ENCODE results near the gene WWC2. TPM values are rescaled to one million over a fixed set of nuclear protein-coding genes. Genes with fewer than 3 reads are reported as not detected.

Gene WWC2
- total RNA-seq, 1 donor from 2014 or later, result 18.2 TPM

DNA sequence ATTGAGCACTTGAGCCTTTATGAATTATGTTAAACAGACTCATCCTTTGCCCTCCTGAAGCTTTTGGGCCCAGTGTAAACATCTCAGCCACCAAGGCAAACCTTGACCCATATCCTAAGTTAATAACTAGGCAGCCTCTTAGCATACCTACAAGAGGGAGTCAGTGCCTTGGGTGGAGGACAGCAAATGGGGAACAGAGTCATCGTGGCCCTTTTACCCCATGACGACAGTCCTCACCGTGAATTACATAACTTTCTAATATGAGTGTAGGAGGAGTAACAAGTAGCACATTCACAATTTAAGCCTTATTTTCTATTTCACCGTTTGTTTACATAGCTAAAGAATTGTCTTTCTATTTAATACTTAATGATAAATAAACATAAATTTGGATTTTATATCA lies 204.2 kb downstream of the WWC2 start:
- H3K9me3 Mint-ChIP-seq (ENCODE audit: unreplicated experiment), result no peaks in the 10 kb centered on the region
- no peak for DNase-seq
- H3K27me3 Mint-ChIP-seq (ENCODE audit: unreplicated experiment), result no peaks in the 10 kb centered on the region
- H3K27ac Mint-ChIP-seq (ENCODE audit: unreplicated experiment), result no peak overlapping the region
- H3K4me1 Mint-ChIP-seq (ENCODE audit: low read depth, unreplicated experiment), result no peaks in the 10 kb centered on the region
- H3K36me3 Mint-ChIP-seq (ENCODE audit: unreplicated experiment), result no peaks in the 10 kb centered on the region
- no peak overlapping the region for H3K4me3 Mint-ChIP-seq (ENCODE audit: unreplicated experiment)
- TF ChIP-seq, protein P1, sequence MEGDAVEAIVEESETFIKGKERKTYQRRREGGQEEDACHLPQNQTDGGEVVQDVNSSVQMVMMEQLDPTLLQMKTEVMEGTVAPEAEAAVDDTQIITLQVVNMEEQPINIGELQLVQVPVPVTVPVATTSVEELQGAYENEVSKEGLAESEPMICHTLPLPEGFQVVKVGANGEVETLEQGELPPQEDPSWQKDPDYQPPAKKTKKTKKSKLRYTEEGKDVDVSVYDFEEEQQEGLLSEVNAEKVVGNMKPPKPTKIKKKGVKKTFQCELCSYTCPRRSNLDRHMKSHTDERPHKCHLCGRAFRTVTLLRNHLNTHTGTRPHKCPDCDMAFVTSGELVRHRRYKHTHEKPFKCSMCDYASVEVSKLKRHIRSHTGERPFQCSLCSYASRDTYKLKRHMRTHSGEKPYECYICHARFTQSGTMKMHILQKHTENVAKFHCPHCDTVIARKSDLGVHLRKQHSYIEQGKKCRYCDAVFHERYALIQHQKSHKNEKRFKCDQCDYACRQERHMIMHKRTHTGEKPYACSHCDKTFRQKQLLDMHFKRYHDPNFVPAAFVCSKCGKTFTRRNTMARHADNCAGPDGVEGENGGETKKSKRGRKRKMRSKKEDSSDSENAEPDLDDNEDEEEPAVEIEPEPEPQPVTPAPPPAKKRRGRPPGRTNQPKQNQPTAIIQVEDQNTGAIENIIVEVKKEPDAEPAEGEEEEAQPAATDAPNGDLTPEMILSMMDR (IDR thresholded peaks at IDR 0.05; ENCODE audit: partially characterized antibody, unreplicated experiment), result no peak

DNA sequence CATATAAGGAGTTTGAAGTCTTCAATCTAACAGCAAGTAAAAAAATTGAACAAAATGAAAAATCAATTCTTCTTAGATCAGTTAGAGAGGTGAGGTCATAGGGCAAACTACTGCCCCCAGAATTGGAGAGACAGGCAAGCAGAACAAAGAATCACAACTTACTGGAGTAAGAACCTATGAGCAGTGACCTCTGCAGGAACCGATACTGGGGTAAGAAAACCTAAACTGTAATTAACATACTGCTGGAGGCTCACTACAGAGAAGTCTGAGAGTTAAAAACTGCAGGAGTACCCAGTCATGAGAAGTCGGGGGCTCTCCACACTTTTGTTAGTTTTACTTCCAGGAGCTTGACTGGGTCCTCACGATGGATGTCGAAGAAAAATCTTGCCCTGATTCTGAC lies 205.0 kb downstream of the WWC2 start:
- TF ChIP-seq, protein P1 (IDR thresholded peaks at IDR 0.05; ENCODE audit: partially characterized antibody, unreplicated experiment), result no peak
- Mint-ChIP-seq H3K27me3 (ENCODE audit: unreplicated experiment) (no peaks in the 10 kb centered on the region), H3K4me1 (ENCODE audit: low read depth, unreplicated experiment) (no peaks in the 10 kb centered on the region), H3K27ac (ENCODE audit: unreplicated experiment) (no peak overlapping the region), H3K9me3 (ENCODE audit: unreplicated experiment) (no peaks in the 10 kb centered on the region), H3K36me3 (ENCODE audit: unreplicated experiment) (no peaks in the 10 kb centered on the region), H3K4me3 (ENCODE audit: unreplicated experiment) (no peak overlapping the region)
- DNase-seq, result no peak

DNA sequence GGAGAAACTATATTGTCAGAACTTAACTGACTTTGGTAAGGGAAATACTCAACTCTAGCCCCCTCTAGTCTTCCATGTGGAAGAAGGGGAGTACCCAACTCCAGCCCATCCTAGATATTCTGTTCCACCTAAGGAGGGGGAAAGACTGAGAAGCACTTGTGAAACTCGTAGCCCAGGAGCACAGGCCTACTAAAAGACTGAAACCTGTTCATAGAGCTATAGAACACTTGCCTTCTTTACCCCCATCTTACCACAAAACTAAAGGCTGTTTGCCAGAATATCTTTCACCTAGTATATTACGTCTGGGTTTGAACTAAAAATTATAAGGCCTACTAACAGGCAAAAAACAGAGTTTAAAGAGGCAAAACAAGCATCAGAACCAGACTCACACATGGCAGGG lies 205.5 kb downstream of the WWC2 start:
- H3K36me3 Mint-ChIP-seq (ENCODE audit: unreplicated experiment), result no peaks in the 10 kb centered on the region
- no peak overlapping the region for H3K4me3 Mint-ChIP-seq (ENCODE audit: unreplicated experiment)
- H3K27ac Mint-ChIP-seq (ENCODE audit: unreplicated experiment), result no peak overlapping the region

DNA sequence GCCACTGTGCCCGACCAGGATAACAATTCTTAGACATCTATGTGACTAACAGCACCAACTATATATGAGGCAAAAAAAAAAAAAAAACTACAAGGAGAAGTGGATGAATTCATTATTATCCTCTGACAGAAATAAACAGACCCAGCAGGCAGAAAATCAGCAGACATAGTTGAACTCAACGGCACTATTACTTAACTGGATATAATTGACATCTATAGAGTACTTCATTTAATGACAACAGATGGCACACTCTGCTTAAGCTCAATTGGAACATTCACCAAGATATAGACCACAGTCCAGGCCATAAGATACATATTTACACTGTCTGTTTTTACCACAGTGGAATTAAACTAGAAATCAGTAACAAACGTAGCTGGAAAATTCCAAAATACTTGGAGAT lies 207.8 kb downstream of the WWC2 start:
- TF ChIP-seq, protein P1 (IDR thresholded peaks at IDR 0.05; ENCODE audit: partially characterized antibody, unreplicated experiment), result no peak
- Mint-ChIP-seq H3K9me3 (ENCODE audit: unreplicated experiment) (no peaks in the 10 kb centered on the region), H3K4me1 (ENCODE audit: low read depth, unreplicated experiment) (no peaks in the 10 kb centered on the region), H3K27ac (ENCODE audit: unreplicated experiment) (no peak overlapping the region), H3K27me3 (ENCODE audit: unreplicated experiment) (no peaks in the 10 kb centered on the region), H3K4me3 (ENCODE audit: unreplicated experiment) (no peak overlapping the region), H3K36me3 (ENCODE audit: unreplicated experiment) (no peaks in the 10 kb centered on the region)
- DNase-seq, result no peak

More for the DNA sequence above, 205.5 kb downstream of the WWC2 start:
- TF ChIP-seq, protein P1 (IDR thresholded peaks at IDR 0.05; ENCODE audit: partially characterized antibody, unreplicated experiment), result no peak
- no peak for DNase-seq
- Mint-ChIP-seq H3K27me3 (ENCODE audit: unreplicated experiment) (no peaks in the 10 kb centered on the region), H3K4me1 (ENCODE audit: low read depth, unreplicated experiment) (no peaks in the 10 kb centered on the region), H3K9me3 (ENCODE audit: unreplicated experiment) (no peaks in the 10 kb centered on the region)

DNA sequence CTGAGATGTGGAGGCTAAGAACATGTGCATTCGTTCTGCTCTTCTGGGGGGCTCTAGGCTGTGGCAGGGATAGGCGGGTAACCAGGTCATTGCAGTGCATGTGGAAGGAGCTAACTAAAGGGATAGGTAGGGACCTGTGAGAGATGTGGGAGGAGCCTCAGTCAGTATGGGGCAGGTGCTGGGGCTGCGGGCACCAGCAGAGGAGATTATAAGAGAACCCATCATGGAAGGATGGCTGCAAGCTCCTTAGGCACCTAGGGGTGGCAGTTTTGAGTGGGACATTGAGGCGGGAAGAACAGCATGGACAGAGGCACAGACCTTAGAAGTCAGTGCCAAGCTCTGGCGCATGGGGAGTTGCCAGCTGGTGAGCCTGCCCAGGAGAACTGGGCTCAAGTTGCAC lies 213.8 kb downstream of the WWC2 start:
- Mint-ChIP-seq H3K36me3 (ENCODE audit: unreplicated experiment) (peaks cover 8% of the 10 kb centered on the region), H3K27ac (ENCODE audit: unreplicated experiment) (no peak overlapping the region), H3K9me3 (ENCODE audit: unreplicated experiment) (peaks cover 2% of the 10 kb centered on the region), H3K27me3 (ENCODE audit: unreplicated experiment) (no peaks in the 10 kb centered on the region), H3K4me3 (ENCODE audit: unreplicated experiment) (no peak overlapping the region), H3K4me1 (ENCODE audit: low read depth, unreplicated experiment) (no peaks in the 10 kb centered on the region)
- TF ChIP-seq, protein P1 (IDR thresholded peaks at IDR 0.05; ENCODE audit: partially characterized antibody, unreplicated experiment), result no peak
- DNase-seq, result no peak
